ENCODE results near the gene PPFIBP1. TPM values are rescaled to one million over a fixed set of nuclear protein-coding genes. Genes with fewer than 3 reads are reported as not detected.

The PPFIBP1 gene
- total and polyA plus RNA-seq, 2 of the 4 experiments (the other 2 are of a cell fraction) = 30.4 to 72.2 TPM

DNA sequence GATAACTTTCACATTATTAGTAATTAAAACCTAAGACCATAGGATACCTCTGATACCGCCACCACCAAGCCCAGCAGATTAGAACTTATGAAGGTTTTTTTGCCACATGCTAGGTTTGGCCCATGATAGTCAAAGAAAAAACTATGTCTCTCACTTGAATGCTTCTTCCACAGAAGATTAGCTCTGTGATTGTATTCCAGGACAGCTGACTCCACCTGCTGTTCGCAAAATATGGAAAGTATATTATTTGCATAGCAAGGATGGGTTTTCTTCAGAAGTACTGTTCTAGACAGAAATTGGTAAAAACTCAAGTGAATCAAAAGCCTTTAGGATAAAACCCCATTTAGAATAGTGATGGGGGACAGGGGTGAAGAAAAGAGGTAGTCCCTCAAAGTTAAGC, 42.2 kb downstream of the PPFIBP1 start:
- no CpG with 5 or more reads among the region's 2 CpGs for WGBS, 2 experiments (ENCODE audit: extremely low coverage in 2 of 2, insufficient read length in 1 of 2)
- dilution Hi-C loops (cut with HindIII; ENCODE audit: low sequenced_read_pairs, unreplicated experiment) = no loop called here
- intact Hi-C loops (cut with micrococcal nuclease) = no loop called here

More for the DNA sequence above, 42.2 kb downstream of the PPFIBP1 start:
- H3K23ac ChIP-seq (ENCODE audit: low read depth, low read length) = no peak overlapping the region
- DNase-seq (no peak), ATAC-seq (ENCODE audit: low read depth) (no peak)
- in situ Hi-C loops (cut with MboI; ENCODE audit: low sequenced_read_pairs) = no loop called here
- H3K9me3 ChIP-seq (ENCODE audit: control insufficient read depth, insufficient read depth, low read length) = no peaks in the 10 kb centered on the region
- H3K4me3 ChIP-seq (ENCODE audit: insufficient read depth, low read depth, low read length) = no peak overlapping the region
- H3K27me3 ChIP-seq (ENCODE audit: control insufficient read depth, insufficient read depth, low read length) = no peaks in the 10 kb centered on the region
- BruUV-seq (replicated peaks) = no TSS peak
- no peak overlapping the region for H3K18ac ChIP-seq (ENCODE audit: low read depth, low read length)
- H3K9me1 ChIP-seq (ENCODE audit: insufficient read depth, low read length) = peaks cover 7% of the 10 kb centered on the region; the same call in 1 of the 2 replicates
- no peak overlapping the region for H2AK9ac ChIP-seq (replicated peaks; ENCODE audit: low read depth, low read length, poor library complexity)
- ChIA-PET POLR2A (ENCODE audit: unreplicated experiment) (interaction anchor here (0.6 kb wide), 1 partner anchor 11 kb away, joined by 7 read pairs; no protein-coding TSS in a partner anchor), CTCF (no interaction called here)
- no peak overlapping the region for H4K91ac ChIP-seq (ENCODE audit: insufficient read depth, low read depth, low read length)
- H2BK20ac ChIP-seq (ENCODE audit: low read depth, low read length) = no peak overlapping the region
- no peaks in the 10 kb centered on the region for H3K36me3 ChIP-seq (ENCODE audit: control insufficient read depth, insufficient read depth, low read length)
- H4K20me1 ChIP-seq (ENCODE audit: insufficient read depth, low read length) = no peaks in the 10 kb centered on the region
- no peak overlapping the region for H3K9ac ChIP-seq (ENCODE audit: low read depth, low read length)
- H2BK15ac ChIP-seq (ENCODE audit: low read depth, low read length) = no peak overlapping the region
- H2AFZ ChIP-seq (replicated peaks; ENCODE audit: low read length, poor library complexity) = no peak overlapping the region
- no peak overlapping the region for H4K5ac ChIP-seq (ENCODE audit: low read depth, low read length)
- H3K79me1 ChIP-seq (ENCODE audit: low read depth in 1 of 2, low read length in 2 of 2) = peaks cover 29 to 72% of the 10 kb centered on the region in 2 experiments
- H3K4me1 ChIP-seq (ENCODE audit: control insufficient read depth, insufficient read depth, low read length) = peaks cover 4% of the 10 kb centered on the region; the same call in 1 of the 2 replicates
- H2BK120ac ChIP-seq (ENCODE audit: low read depth, low read length) = no peak overlapping the region
- no peak overlapping the region for H4K8ac ChIP-seq (ENCODE audit: low read depth in 2 of 2, low read length in 2 of 2)
- TF ChIP-seq, protein P1, sequence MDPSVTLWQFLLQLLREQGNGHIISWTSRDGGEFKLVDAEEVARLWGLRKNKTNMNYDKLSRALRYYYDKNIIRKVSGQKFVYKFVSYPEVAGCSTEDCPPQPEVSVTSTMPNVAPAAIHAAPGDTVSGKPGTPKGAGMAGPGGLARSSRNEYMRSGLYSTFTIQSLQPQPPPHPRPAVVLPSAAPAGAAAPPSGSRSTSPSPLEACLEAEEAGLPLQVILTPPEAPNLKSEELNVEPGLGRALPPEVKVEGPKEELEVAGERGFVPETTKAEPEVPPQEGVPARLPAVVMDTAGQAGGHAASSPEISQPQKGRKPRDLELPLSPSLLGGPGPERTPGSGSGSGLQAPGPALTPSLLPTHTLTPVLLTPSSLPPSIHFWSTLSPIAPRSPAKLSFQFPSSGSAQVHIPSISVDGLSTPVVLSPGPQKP (IDR thresholded peaks at IDR 0.05; ENCODE audit: borderline replicate concordance, low read depth, low read length) = no peak
- TF ChIP-seq SMC3 (IDR thresholded peaks at IDR 0.05; ENCODE audit: low read depth, low read length) = 0 out of 2 replicates have a peak, but pooled peaks have one; percentile 4
- TF ChIP-seq, protein P2, sequence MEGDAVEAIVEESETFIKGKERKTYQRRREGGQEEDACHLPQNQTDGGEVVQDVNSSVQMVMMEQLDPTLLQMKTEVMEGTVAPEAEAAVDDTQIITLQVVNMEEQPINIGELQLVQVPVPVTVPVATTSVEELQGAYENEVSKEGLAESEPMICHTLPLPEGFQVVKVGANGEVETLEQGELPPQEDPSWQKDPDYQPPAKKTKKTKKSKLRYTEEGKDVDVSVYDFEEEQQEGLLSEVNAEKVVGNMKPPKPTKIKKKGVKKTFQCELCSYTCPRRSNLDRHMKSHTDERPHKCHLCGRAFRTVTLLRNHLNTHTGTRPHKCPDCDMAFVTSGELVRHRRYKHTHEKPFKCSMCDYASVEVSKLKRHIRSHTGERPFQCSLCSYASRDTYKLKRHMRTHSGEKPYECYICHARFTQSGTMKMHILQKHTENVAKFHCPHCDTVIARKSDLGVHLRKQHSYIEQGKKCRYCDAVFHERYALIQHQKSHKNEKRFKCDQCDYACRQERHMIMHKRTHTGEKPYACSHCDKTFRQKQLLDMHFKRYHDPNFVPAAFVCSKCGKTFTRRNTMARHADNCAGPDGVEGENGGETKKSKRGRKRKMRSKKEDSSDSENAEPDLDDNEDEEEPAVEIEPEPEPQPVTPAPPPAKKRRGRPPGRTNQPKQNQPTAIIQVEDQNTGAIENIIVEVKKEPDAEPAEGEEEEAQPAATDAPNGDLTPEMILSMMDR (conservative IDR thresholded peaks at IDR 0.05; ENCODE audit: low read depth, low read length) = 0 out of 2 replicates have a peak, but pooled peaks have one; percentile 20
- no peak overlapping the region for H3K4me2 ChIP-seq (ENCODE audit: low read depth, low read length)
- no peak overlapping the region for H2AK5ac ChIP-seq (ENCODE audit: low read depth, low read length)
- no peak overlapping the region for H3K56ac ChIP-seq (ENCODE audit: extremely low read depth, insufficient read depth, low read length)
- no peak overlapping the region for H3K4ac ChIP-seq (ENCODE audit: low read depth, low read length)
- H2BK5ac ChIP-seq (ENCODE audit: low read depth, low read length, poor library complexity, severe bottlenecking) = no peak overlapping the region
- no peak overlapping the region for H3K27ac ChIP-seq (ENCODE audit: insufficient read depth, low read length)
- H3K14ac ChIP-seq (replicated peaks; ENCODE audit: low read depth, low read length) = no peak overlapping the region

Measured in IMR-90 (cell line).